ENCODE data around the gene SUGCT.

DNA sequence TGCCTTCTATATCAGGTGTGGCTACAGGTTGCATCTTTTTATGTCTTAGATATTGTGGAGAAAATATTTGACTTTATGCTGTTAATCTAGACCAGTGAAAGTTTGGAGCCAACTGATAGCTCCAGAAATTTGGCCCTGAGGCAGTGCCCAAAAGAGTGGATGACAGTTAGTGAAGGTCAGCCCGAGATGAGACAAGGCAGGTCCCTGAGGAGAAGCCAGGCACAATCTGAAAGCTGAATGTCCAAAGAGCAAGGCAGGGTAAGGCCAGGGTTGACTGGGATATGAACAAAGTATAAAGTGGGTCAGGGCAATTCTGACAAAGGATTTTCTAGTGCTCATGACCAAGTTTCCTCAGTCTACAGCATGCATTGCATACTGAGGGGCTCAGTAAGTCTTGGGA, 661.9 kb downstream of the SUGCT start:
- TF ChIP-seq POLR2A (IDR thresholded peaks at IDR 0.05) = no peak
- TF ChIP-seq, protein P1, sequence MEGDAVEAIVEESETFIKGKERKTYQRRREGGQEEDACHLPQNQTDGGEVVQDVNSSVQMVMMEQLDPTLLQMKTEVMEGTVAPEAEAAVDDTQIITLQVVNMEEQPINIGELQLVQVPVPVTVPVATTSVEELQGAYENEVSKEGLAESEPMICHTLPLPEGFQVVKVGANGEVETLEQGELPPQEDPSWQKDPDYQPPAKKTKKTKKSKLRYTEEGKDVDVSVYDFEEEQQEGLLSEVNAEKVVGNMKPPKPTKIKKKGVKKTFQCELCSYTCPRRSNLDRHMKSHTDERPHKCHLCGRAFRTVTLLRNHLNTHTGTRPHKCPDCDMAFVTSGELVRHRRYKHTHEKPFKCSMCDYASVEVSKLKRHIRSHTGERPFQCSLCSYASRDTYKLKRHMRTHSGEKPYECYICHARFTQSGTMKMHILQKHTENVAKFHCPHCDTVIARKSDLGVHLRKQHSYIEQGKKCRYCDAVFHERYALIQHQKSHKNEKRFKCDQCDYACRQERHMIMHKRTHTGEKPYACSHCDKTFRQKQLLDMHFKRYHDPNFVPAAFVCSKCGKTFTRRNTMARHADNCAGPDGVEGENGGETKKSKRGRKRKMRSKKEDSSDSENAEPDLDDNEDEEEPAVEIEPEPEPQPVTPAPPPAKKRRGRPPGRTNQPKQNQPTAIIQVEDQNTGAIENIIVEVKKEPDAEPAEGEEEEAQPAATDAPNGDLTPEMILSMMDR (IDR thresholded peaks at IDR 0.05) = no peak
